Epithelial cell of esophagus (primary cell): Measurements from ENCODE around the gene RNPEP.

ENCODE experiments used
- DNase-seq: peaks from one replicate; pipeline ENCODE4 v3.0.0; 2010; ENCODE audit warnings: low read depth
- H3K4me3 ChIP-seq: 2 replicates; pipeline ENCODE4 v1.5.1; 2011; ENCODE audit warnings: mild to moderate bottlenecking, low read length, control low read depth
- CTCF ChIP-seq: IDR thresholded peaks from 2 replicates; pipeline ENCODE4 v1.5.1; 2011; ENCODE audit warnings: low read depth, mild to moderate bottlenecking, low read length, control low read depth, inconsistent platforms; ENCODE audit not compliant: insufficient read depth; ENCODE audit errors: missing control alignments

RNPEP gene

GRCh38 chr1:201964261-201964660 lies 18.2 kb upstream of the RNPEP start:
- no peak for DNase-seq
- no peak for TF ChIP-seq CTCF

DNA sequence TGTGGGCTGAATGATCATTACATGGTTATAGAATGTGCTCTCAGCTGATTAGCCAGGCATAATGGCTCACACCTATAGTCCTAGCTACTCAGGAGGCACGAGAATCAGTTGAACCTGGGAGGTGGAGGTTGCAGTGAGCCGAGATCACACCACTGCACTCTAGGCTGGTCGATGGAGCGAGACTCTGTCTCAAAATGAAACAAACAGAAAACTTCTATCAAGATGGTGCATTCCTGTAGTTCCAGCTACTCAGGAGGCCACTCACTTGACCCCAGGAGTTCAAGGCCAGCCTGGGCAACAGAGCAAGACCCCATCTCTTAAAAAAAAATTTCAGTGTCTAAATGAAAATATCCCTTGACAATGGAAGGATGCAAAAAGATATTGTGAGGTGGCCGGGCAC lies 16.3 kb upstream of the RNPEP start:
- DNase-seq, result no peak
- no peak overlapping the region for H3K4me3 ChIP-seq
- no peak for TF ChIP-seq CTCF

More at GRCh38 chr1:201964261-201964660, 18.2 kb upstream of the RNPEP start:
- H3K4me3 ChIP-seq, result no peak overlapping the region

GRCh38 chr1:201968202-201968925 lies 14.1 kb upstream of the RNPEP start:
- no peak for TF ChIP-seq CTCF
- no peak for DNase-seq
- no peak overlapping the region for H3K4me3 ChIP-seq

DNA sequence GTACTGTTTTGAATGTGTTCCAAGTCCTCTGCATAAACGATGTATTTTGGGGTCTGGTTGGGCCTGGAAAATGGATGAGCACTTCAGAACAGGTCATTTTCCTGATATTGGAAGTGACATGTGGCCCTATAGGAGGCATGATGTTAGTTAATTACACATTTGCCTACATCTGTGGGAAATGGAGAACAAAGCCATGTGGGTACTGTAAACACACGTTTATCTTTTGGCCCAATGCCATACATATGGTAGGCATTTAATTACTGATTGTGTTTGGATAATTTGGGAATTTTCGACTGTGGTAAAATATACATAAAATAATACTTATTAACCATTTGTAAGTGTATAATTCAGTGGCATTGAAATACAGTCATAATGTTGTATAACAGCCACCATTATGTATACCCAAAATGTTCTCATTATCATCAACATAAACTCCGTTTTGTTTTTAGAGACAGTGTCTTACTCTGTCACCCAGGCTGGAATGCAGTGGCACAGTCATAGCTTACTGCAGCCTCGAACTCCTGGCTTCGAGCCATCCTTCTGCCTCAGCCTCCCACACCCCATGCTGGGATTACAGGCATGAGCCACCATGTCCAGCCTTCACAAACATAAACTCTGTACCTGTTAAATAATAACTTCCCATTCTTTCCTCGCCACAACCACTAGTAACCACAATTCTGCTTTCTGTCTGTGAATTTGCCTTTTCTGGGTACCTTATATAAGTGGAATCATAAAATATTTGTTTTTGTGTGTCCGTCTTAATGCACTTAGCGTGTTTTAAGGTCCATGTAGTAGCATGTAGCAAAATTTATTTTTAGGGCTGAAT lies 11.9 kb upstream of the RNPEP start:
- no peak for TF ChIP-seq CTCF
- no peak for DNase-seq
- H3K4me3 ChIP-seq, result no peak overlapping the region

GRCh38 chr1:201982082-201982622 lies 296 bp upstream of the RNPEP start:
- peak; percentile 44 for DNase-seq
- TF ChIP-seq CTCF, result no peak
- peak overlapping the region; percentile 78 for H3K4me3 ChIP-seq

DNA sequence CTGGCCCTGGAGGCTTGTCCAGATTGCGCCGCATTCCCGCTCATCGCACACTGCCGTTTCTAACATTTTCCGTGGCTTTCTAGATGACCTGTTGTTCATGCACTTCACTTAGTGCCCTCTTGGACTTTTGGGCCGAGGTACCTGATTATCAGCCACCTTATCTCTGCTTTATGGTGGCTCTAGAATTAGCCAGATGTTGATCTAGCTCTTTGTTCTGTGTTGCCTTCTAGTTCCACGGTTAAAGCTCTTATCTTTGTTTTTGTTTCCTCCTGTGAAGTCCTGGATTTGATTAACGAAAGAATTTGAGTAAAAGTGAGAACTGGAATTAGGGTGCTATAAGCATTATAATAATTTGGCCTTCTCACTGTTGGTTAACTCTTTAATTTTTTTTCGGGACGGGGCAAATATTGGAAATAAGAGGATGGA lies 945 bp downstream of the RNPEP start:
- H3K4me3 ChIP-seq, result peak overlapping the region; percentile 78
- TF ChIP-seq CTCF, result no peak
- DNase-seq, result no peak
